K562 treated with DMSO at 1 percent for 24 hours (cell line): ENCODE results near the gene TRDN. TPM values are rescaled to one million over a fixed set of nuclear protein-coding genes. Genes with fewer than 3 reads are reported as not detected.

Source experiments
- total RNA-seq: library from RNA; unstranded; fragments of 300-600 nt; gene quantifications from 2 replicates; pipeline ENCODE4 v1.2.3, GENCODE V29; 2022; ENCODE audit warnings: low read depth; ENCODE audit not compliant: insufficient read depth

The TRDN gene, protein sequence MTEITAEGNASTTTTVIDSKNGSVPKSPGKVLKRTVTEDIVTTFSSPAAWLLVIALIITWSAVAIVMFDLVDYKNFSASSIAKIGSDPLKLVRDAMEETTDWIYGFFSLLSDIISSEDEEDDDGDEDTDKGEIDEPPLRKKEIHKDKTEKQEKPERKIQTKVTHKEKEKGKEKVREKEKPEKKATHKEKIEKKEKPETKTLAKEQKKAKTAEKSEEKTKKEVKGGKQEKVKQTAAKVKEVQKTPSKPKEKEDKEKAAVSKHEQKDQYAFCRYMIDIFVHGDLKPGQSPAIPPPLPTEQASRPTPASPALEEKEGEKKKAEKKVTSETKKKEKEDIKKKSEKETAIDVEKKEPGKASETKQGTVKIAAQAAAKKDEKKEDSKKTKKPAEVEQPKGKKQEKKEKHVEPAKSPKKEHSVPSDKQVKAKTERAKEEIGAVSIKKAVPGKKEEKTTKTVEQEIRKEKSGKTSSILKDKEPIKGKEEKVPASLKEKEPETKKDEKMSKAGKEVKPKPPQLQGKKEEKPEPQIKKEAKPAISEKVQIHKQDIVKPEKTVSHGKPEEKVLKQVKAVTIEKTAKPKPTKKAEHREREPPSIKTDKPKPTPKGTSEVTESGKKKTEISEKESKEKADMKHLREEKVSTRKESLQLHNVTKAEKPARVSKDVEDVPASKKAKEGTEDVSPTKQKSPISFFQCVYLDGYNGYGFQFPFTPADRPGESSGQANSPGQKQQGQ
- total RNA-seq, result 0.08 TPM in 1 of 2 replicates, not detected in the other

DNA sequence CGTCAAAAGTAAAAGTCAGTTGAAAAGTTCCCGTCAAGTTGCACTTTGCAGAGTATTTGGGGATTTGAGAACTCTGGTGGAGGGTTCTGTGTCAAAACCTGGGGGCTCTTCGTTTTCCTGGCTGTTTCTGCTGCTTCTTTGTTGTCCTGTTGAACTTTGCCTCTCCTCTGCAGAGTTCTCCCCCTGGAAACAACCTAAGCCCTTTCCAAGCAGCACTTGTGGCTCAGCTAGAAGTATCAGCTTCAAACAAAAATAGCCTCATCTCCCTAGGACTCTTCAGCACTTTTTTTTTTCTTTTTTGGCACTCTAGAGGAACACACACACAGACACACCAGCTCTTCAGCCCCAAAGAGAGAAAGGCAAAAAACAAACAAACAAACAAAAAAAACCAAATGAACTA, at the start of gene TRDN:
TSS of gene TRDN (minus strand) at position 169 of the 400 bp plus-strand sequence. CDS start 175 bp downstream, outside the sequence.

Other genes starting within 250 kb of the TRDN start
- not detected in 2 replicates for gene NKAIN2, start 166.9 kb upstream of the TRDN start, total RNA-seq